ENCODE measurements around the gene AKAP13.

- TF ChIP-seq CTCF (IDR thresholded peaks at IDR 0.05) (no peak), EZH2 (IDR thresholded peaks at IDR 0.05) (no peak), EZH2phosphoT487 (IDR thresholded peaks at IDR 0.05) (no peak)
Measured at GRCh38 chr15:85335193-85335942, 45.0 kb upstream of the AKAP13 start.

Data from neural progenitor cell (in vitro differentiated cells).